WERI-Rb-1 (cell line): ENCODE results near the gene TTBK1.

Experiments used
- DNase-seq: peaks from one replicate; pipeline ENCODE4 v3.0.0-alpha.2; 2020
- H3K27ac ChIP-seq: fragments of 250-450 bp; sonication (Bioruptor Pico); 2 replicates; pipeline ENCODE4 v1.5.1; 2020; ENCODE audit warnings: mild to moderate bottlenecking, moderate library complexity
- H3K27me3 ChIP-seq: fragments of 250-450 bp; sonication (Bioruptor Pico); 2 replicates; pipeline ENCODE4 v1.5.1; 2021; ENCODE audit warnings: mild to moderate bottlenecking, low read depth, moderate library complexity; ENCODE audit not compliant: insufficient read depth, severe bottlenecking
- H3K36me3 ChIP-seq: fragments of 250-450 bp; sonication (Bioruptor Pico); 2 replicates; pipeline ENCODE4 v1.5.1; 2020; ENCODE audit warnings: mild to moderate bottlenecking, moderate library complexity
- H3K4me3 ChIP-seq: 2 replicates; pipeline ENCODE4 v1.5.1; 2011; ENCODE audit warnings: low read depth, mild to moderate bottlenecking, control low read depth, low read length
- H3K9me3 ChIP-seq: fragments of 250-450 bp; sonication (Bioruptor Pico); 2 replicates; pipeline ENCODE4 v1.5.1; 2021; ENCODE audit warnings: mild to moderate bottlenecking, moderate library complexity; ENCODE audit not compliant: severe bottlenecking
- TF ChIP-seq, protein P1 (sequence below): IDR thresholded peaks from 2 replicates; pipeline ENCODE4 v1.5.1; 2011; ENCODE audit warnings: low read depth, mild to moderate bottlenecking, control low read depth, inconsistent platforms, low read length

TTBK1 gene

DNA sequence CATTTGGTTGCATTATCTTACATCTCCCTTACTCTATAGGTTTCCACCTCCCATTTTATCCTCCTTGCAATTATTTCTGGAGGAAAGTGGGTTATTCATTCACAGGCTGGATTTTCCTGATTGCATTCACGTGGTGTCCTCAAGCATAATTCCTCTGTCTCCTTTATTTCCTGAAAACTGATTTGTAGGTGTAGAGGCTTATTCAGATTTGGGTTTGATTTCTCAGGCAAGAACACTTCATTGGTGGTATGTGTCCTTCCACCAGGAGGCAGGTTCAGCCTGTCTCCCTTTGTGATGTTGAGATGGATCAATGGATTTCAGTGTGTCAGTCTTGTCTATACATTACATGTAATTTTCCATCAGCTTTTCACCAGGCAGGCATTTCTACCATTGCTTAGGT is 31.3 kb upstream of the TTBK1 start:
- no peak for DNase-seq
- TF ChIP-seq, protein P1, sequence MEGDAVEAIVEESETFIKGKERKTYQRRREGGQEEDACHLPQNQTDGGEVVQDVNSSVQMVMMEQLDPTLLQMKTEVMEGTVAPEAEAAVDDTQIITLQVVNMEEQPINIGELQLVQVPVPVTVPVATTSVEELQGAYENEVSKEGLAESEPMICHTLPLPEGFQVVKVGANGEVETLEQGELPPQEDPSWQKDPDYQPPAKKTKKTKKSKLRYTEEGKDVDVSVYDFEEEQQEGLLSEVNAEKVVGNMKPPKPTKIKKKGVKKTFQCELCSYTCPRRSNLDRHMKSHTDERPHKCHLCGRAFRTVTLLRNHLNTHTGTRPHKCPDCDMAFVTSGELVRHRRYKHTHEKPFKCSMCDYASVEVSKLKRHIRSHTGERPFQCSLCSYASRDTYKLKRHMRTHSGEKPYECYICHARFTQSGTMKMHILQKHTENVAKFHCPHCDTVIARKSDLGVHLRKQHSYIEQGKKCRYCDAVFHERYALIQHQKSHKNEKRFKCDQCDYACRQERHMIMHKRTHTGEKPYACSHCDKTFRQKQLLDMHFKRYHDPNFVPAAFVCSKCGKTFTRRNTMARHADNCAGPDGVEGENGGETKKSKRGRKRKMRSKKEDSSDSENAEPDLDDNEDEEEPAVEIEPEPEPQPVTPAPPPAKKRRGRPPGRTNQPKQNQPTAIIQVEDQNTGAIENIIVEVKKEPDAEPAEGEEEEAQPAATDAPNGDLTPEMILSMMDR = peak; percentile 49
- Histone ChIP-seq H3K36me3 (peaks cover 25% of the 10 kb centered on the region), H3K27me3 (no peaks in the 10 kb centered on the region), H3K27ac (no peak overlapping the region), H3K4me3 (no peak overlapping the region), H3K9me3 (no peaks in the 10 kb centered on the region)

DNA sequence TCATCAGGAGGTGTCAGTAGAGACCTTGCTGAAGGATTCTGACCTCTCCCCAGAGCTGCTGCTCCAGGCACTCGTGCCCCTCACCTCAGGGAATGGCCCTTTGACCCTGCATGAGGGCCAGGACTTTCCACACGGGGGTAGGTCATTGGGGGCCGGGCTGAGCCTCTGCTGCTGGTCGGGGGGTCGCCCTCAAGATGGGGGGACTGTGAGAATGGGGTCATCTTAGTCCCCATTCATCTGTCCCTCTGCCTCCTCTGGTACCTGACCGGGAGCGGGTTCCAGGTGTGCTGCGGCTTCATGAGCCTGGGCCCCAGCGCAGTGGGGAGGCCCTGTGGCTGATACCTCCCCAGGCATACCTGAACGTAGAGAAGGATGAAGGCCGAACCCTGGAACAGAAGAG is 29.9 kb upstream of the TTBK1 start:
- Histone ChIP-seq H3K9me3 (no peaks in the 10 kb centered on the region), H3K27me3 (no peaks in the 10 kb centered on the region), H3K27ac (no peak overlapping the region), H3K4me3 (no peak overlapping the region), H3K36me3 (peaks cover 34% of the 10 kb centered on the region)
- DNase-seq = no peak
- TF ChIP-seq, protein P1 = no peak

DNA sequence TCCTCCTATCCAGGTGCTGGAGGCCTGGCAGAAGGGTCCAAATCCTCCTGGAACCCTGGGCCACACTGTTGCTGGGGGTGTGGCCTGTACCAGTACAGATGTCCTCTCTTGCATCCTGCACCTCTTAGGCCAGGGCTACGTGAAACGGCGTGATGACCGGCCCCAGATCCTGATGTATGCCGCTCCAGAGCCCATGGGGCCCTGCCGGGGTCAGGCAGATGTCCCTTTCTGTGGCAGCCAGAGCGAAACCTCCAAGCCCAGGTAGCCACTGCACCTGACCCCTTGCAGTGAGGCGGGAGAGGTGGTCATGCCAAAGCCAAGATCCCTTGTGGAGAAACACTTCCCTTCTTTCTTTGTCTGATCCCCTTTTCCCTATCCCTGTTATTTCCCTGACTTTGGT is 28.2 kb upstream of the TTBK1 start:
- Histone ChIP-seq H3K27me3 (no peaks in the 10 kb centered on the region), H3K36me3 (peaks cover 38% of the 10 kb centered on the region), H3K27ac (no peak overlapping the region), H3K9me3 (no peaks in the 10 kb centered on the region), H3K4me3 (no peak overlapping the region)
- no peak for DNase-seq
- TF ChIP-seq, protein P1 = no peak

DNA sequence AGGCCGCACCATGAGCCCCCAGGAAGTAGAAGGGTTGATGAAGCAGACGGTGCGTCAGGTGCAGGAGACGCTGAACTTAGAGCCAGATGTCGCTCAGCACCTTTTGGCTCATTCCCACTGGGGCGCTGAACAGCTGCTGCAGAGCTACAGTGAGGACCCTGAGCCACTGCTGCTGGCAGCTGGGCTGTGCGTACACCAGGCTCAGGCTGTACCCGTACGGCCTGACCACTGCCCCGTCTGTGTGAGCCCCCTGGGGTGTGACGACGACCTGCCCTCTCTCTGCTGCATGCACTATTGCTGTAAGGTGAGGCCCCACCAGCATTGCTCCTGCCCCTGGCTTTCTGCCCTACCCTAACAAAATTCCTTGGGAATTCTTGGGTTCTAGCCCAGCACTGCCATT is 27.1 kb upstream of the TTBK1 start:
- no peaks in the 10 kb centered on the region for H3K9me3 ChIP-seq
- DNase-seq = no peak
- H3K27me3 ChIP-seq = no peaks in the 10 kb centered on the region
- TF ChIP-seq, protein P1 = no peak
- H3K36me3 ChIP-seq = peaks cover 42% of the 10 kb centered on the region
- H3K27ac ChIP-seq = no peak overlapping the region
- H3K4me3 ChIP-seq = no peak overlapping the region

GRCh38 chr6:43217351-43217750 is 25.9 kb upstream of the TTBK1 start:
- DNase-seq = no peak
- no peak overlapping the region for H3K27ac ChIP-seq
- TF ChIP-seq, protein P1 = no peak

DNA sequence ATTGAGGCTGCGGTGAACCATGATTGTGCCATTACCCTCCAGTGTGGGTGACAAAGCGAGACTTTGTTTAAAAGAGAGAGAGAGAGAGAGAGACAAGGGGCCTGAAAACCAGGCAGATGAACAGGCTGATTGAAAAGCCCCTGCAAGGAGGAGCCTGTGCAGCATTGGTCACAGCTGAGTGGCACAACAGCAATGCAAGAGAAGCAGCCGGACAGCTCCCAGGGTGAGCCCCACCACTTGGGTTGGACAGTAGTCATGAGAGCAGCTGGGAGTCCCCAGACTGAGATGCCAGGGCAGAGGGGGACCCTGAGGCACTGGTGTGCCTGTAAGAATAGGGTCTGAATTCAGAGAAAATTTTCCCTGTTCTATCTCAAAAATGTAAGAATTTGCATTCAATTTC is 24.2 kb upstream of the TTBK1 start:
- TF ChIP-seq, protein P1 = no peak
- Histone ChIP-seq H3K9me3 (no peaks in the 10 kb centered on the region), H3K27ac (no peak overlapping the region), H3K36me3 (peaks cover 62% of the 10 kb centered on the region), H3K4me3 (no peak overlapping the region), H3K27me3 (no peaks in the 10 kb centered on the region)
- DNase-seq = no peak

More at GRCh38 chr6:43217351-43217750, 25.9 kb upstream of the TTBK1 start:
- H3K9me3 ChIP-seq = no peaks in the 10 kb centered on the region
- H3K36me3 ChIP-seq = peaks cover 51% of the 10 kb centered on the region
- H3K27me3 ChIP-seq = no peaks in the 10 kb centered on the region
- H3K4me3 ChIP-seq = no peak overlapping the region
